Sigmoid colon (tissue), 3 donors: ENCODE results near the gene ECE2.

Source experiments
- CTCF ChIP-seq, 4 experiments: fragments of 450-650 bp in 3 of 4; fragments of 200-600 bp in 1 of 4; IDR thresholded peaks; one replicate each; pipeline ENCODE4 v1.5.1; 2016 to 2019; ENCODE audit warnings: antibody characterized with exemption in 4 of 4, mild to moderate bottlenecking in 3 of 4, moderate library complexity in 2 of 4
- POLR2A ChIP-seq, 2 donors: fragments of 450-650 bp; IDR thresholded peaks; one replicate each; pipeline ENCODE4 v1.6.1; 2016; ENCODE audit warnings: antibody characterized with exemption in 2 of 2, mild to moderate bottlenecking in 2 of 2, moderate library complexity in 2 of 2

GRCh38 chr3:184291738-184292445 is 16.1 kb downstream of the ECE2 start:
- TF ChIP-seq CTCF (IDR thresholded peaks at IDR 0.05) = no peak
- TF ChIP-seq POLR2A (IDR thresholded peaks at IDR 0.05) = no peak
